Mesendoderm (in vitro differentiated cells): Measurements from ENCODE around the gene ADAMTS17.
A peak's percentile ranks its signal among the peaks of the same experiment; 100 is the strongest.

ENCODE experiments used
- DNase-seq: peaks from one replicate; pipeline ENCODE4 v3.0.0; 2013
- H2AK5ac ChIP-seq: 2 replicates; pipeline ENCODE4 v1.6.1; 2013; ENCODE audit warnings: low read length, inconsistent platforms
- H2BK120ac ChIP-seq: 2 replicates; pipeline ENCODE4 v1.6.1; 2013; ENCODE audit warnings: low read depth, mild to moderate bottlenecking, low read length, moderate library complexity, mixed read lengths
- H2BK15ac ChIP-seq: replicated peaks from 2 replicates; pipeline ENCODE4 v1.6.1; 2013; ENCODE audit warnings: low read depth, mild to moderate bottlenecking, moderate library complexity
- H2BK5ac ChIP-seq: 2 replicates; pipeline ENCODE4 v1.6.1; 2013; ENCODE audit warnings: low read length, inconsistent platforms
- H3K18ac ChIP-seq: 2 replicates; pipeline ENCODE4 v1.6.1; 2013; ENCODE audit warnings: mild to moderate bottlenecking, low read length, mixed read lengths
- H3K23ac ChIP-seq: one replicate; pipeline ENCODE4 v1.6.1; 2013; ENCODE audit warnings: low read length
- H3K27ac ChIP-seq: 2 replicates; pipeline ENCODE4 v1.5.1; 2013; ENCODE audit warnings: low read depth, mild to moderate bottlenecking, inconsistent platforms, low read length, moderate library complexity
- H3K27me3 ChIP-seq: 2 replicates; pipeline ENCODE4 v1.6.1; 2013; ENCODE audit warnings: low read length, control low read depth, mild to moderate bottlenecking, inconsistent platforms; ENCODE audit not compliant: insufficient read depth, poor library complexity
- H3K36me3 ChIP-seq: 2 replicates; pipeline ENCODE4 v1.6.1; 2013; ENCODE audit warnings: low read length, inconsistent platforms; ENCODE audit not compliant: control insufficient read depth, insufficient read depth
- H3K4ac ChIP-seq: one replicate; pipeline ENCODE4 v1.6.1; 2013; ENCODE audit warnings: low read depth, mild to moderate bottlenecking, low read length, moderate library complexity
- H3K4me1 ChIP-seq: 2 replicates; pipeline ENCODE4 v1.6.1; 2013; ENCODE audit warnings: low read depth, low read length, inconsistent platforms; ENCODE audit not compliant: control insufficient read depth
- H3K4me2 ChIP-seq: 2 replicates; pipeline ENCODE4 v1.6.1; 2013; ENCODE audit warnings: low read length
- H3K4me3 ChIP-seq: 2 replicates; pipeline ENCODE4 v1.5.1; 2013; ENCODE audit warnings: mild to moderate bottlenecking, low read length
- H3K56ac ChIP-seq: one replicate; pipeline ENCODE4 v1.6.1; 2013; ENCODE audit warnings: low read length
- H3K79me1 ChIP-seq: 2 replicates; pipeline ENCODE4 v1.6.1; 2013; ENCODE audit warnings: low read length, inconsistent platforms
- H3K79me2 ChIP-seq: 2 replicates; pipeline ENCODE4 v1.6.1; 2013; ENCODE audit warnings: mild to moderate bottlenecking, low read length; ENCODE audit not compliant: control insufficient read depth, insufficient read depth
- H3K9ac ChIP-seq: 2 replicates; pipeline ENCODE4 v1.6.1; 2013; ENCODE audit warnings: low read length, inconsistent platforms
- H4K5ac ChIP-seq: one replicate; pipeline ENCODE4 v1.6.1; 2013; ENCODE audit warnings: low read length
- H4K8ac ChIP-seq: one replicate; pipeline ENCODE4 v1.6.1; 2013; ENCODE audit warnings: low read depth, mild to moderate bottlenecking, control low read depth, low read length, moderate library complexity
- WGBS: extraction: QIAGEN DNeasy Blood & Tissue Kit; methylation state at CpG from one replicate; pipeline ENCODE4 v1.1.7; 2013; ENCODE audit warnings: low lambda C conversion rate, missing lambda C conversion rate; ENCODE audit not compliant: insufficient coverage; ENCODE audit errors: extremely low coverage; 5-methylcytosine and 5-hydroxymethylcytosine counted together

ADAMTS17 gene

GRCh38 chr15:100189849-100190248 lies 151.9 kb downstream of the ADAMTS17 start:
- no peak overlapping the region for H3K18ac ChIP-seq
- H3K4me2 ChIP-seq, result no peak overlapping the region
- no peak overlapping the region for H3K4me3 ChIP-seq
- H2BK15ac ChIP-seq, result no peak overlapping the region
- no peaks in the 10 kb centered on the region for H3K27me3 ChIP-seq
- no peaks in the 10 kb centered on the region for H3K79me2 ChIP-seq
- no peak overlapping the region for H4K5ac ChIP-seq
- WGBS, result no CpG with 5 or more reads among the region's 4 CpGs
- peaks cover 9% of the 10 kb centered on the region for H3K4me1 ChIP-seq
- H3K23ac ChIP-seq, result no peak overlapping the region
- no peaks in the 10 kb centered on the region for H3K36me3 ChIP-seq
- no peak overlapping the region for H3K9ac ChIP-seq
- no peak overlapping the region for H2BK120ac ChIP-seq
- no peak overlapping the region for H3K4ac ChIP-seq
- H3K56ac ChIP-seq, result no peak overlapping the region
- H2AK5ac ChIP-seq, result no peak overlapping the region
- peak; percentile 11 for DNase-seq
- no peaks in the 10 kb centered on the region for H3K79me1 ChIP-seq
- H2BK5ac ChIP-seq, result no peak overlapping the region
- no peak overlapping the region for H4K8ac ChIP-seq
- H3K27ac ChIP-seq, result no peak overlapping the region

GRCh38 chr15:100189319-100189718 lies 152.5 kb downstream of the ADAMTS17 start:
- Histone ChIP-seq H3K56ac (no peak overlapping the region), H2AK5ac (no peak overlapping the region), H2BK5ac (no peak overlapping the region), H3K79me2 (no peaks in the 10 kb centered on the region), H3K18ac (no peak overlapping the region), H3K36me3 (no peaks in the 10 kb centered on the region), H3K4me3 (no peak overlapping the region), H4K8ac (no peak overlapping the region), H4K5ac (no peak overlapping the region), H3K27me3 (no peaks in the 10 kb centered on the region), H3K79me1 (no peaks in the 10 kb centered on the region), H2BK120ac (no peak overlapping the region), H3K4ac (no peak overlapping the region), H2BK15ac (no peak overlapping the region), H3K27ac (no peak overlapping the region), H3K9ac (no peak overlapping the region), H3K23ac (no peak overlapping the region), H3K4me1 (peaks cover 9% of the 10 kb centered on the region), H3K4me2 (no peak overlapping the region)
- no peak for DNase-seq
- WGBS, result no CpG with 5 or more reads among the region's 6 CpGs

- H2BK120ac ChIP-seq, result no peak overlapping the region
- WGBS, result no CpG with 5 or more reads among the region's 8 CpGs
These were observed 154.1 kb downstream of the ADAMTS17 start for GRCh38 chr15:100187677-100188076.

GRCh38 chr15:100186960-100187359 lies 154.8 kb downstream of the ADAMTS17 start:
- Histone ChIP-seq H3K79me1 (no peaks in the 10 kb centered on the region), H4K5ac (no peak overlapping the region), H2BK15ac (no peak overlapping the region), H3K4me2 (no peak overlapping the region), H4K8ac (no peak overlapping the region), H2BK5ac (no peak overlapping the region), H3K27me3 (no peaks in the 10 kb centered on the region), H3K36me3 (no peaks in the 10 kb centered on the region), H3K18ac (no peak overlapping the region), H2AK5ac (no peak overlapping the region), H3K23ac (no peak overlapping the region), H3K4me3 (no peak overlapping the region), H3K56ac (no peak overlapping the region), H3K79me2 (no peaks in the 10 kb centered on the region), H3K9ac (no peak overlapping the region), H2BK120ac (no peak overlapping the region), H3K4ac (no peak overlapping the region), H3K4me1 (peaks cover 7% of the 10 kb centered on the region), H3K27ac (no peak overlapping the region)
- WGBS, result no CpG with 5 or more reads among the region's 6 CpGs
- DNase-seq, result no peak

More at GRCh38 chr15:100187677-100188076, 154.1 kb downstream of the ADAMTS17 start:
- Histone ChIP-seq H3K23ac (no peak overlapping the region), H3K56ac (no peak overlapping the region), H2BK15ac (no peak overlapping the region), H3K27ac (no peak overlapping the region), H4K5ac (no peak overlapping the region), H3K4me1 (peaks cover 9% of the 10 kb centered on the region), H3K9ac (no peak overlapping the region), H2BK5ac (no peak overlapping the region), H4K8ac (no peak overlapping the region), H3K4ac (no peak overlapping the region), H3K27me3 (no peaks in the 10 kb centered on the region), H3K79me1 (no peaks in the 10 kb centered on the region), H3K79me2 (no peaks in the 10 kb centered on the region), H3K4me2 (no peak overlapping the region), H2AK5ac (no peak overlapping the region), H3K18ac (no peak overlapping the region), H3K36me3 (no peaks in the 10 kb centered on the region), H3K4me3 (no peak overlapping the region)
- peak; percentile 23 for DNase-seq

GRCh38 chr15:100186366-100186765 lies 155.4 kb downstream of the ADAMTS17 start:
- DNase-seq, result no peak
- no CpG with 5 or more reads among the region's 5 CpGs for WGBS
- no peaks in the 10 kb centered on the region for H3K79me2 ChIP-seq
- H3K4me3 ChIP-seq, result no peak overlapping the region
- H3K4me2 ChIP-seq, result no peak overlapping the region
- H3K4ac ChIP-seq, result no peak overlapping the region
- no peak overlapping the region for H3K27ac ChIP-seq
- no peak overlapping the region for H2BK120ac ChIP-seq
- H3K4me1 ChIP-seq, result peaks cover 4% of the 10 kb centered on the region
- no peak overlapping the region for H3K56ac ChIP-seq
- H2BK5ac ChIP-seq, result no peak overlapping the region
- H2AK5ac ChIP-seq, result no peak overlapping the region
- H3K9ac ChIP-seq, result no peak overlapping the region
- no peak overlapping the region for H3K18ac ChIP-seq
- H3K27me3 ChIP-seq, result no peaks in the 10 kb centered on the region
- no peak overlapping the region for H4K5ac ChIP-seq
- H2BK15ac ChIP-seq, result no peak overlapping the region
- no peaks in the 10 kb centered on the region for H3K36me3 ChIP-seq
- no peak overlapping the region for H4K8ac ChIP-seq
- H3K79me1 ChIP-seq, result no peaks in the 10 kb centered on the region
- no peak overlapping the region for H3K23ac ChIP-seq

- no peak overlapping the region for H3K9ac ChIP-seq
- H2AK5ac ChIP-seq, result no peak overlapping the region
- no peak overlapping the region for H3K4me3 ChIP-seq
- H3K36me3 ChIP-seq, result no peaks in the 10 kb centered on the region
- H3K4me2 ChIP-seq, result no peak overlapping the region
- H3K56ac ChIP-seq, result no peak overlapping the region
- no peak overlapping the region for H3K27ac ChIP-seq
- no peak overlapping the region for H4K8ac ChIP-seq
- no peak overlapping the region for H2BK120ac ChIP-seq
- DNase-seq, result no peak
- no peaks in the 10 kb centered on the region for H3K27me3 ChIP-seq
- no peak overlapping the region for H2BK5ac ChIP-seq
- no peak overlapping the region for H2BK15ac ChIP-seq
- no CpG with 5 or more reads among the region's 4 CpGs for WGBS
- no peak overlapping the region for H3K4ac ChIP-seq
- no peaks in the 10 kb centered on the region for H3K4me1 ChIP-seq
- no peak overlapping the region for H3K23ac ChIP-seq
- H4K5ac ChIP-seq, result no peak overlapping the region
- H3K18ac ChIP-seq, result no peak overlapping the region
- no peaks in the 10 kb centered on the region for H3K79me2 ChIP-seq
- no peaks in the 10 kb centered on the region for H3K79me1 ChIP-seq
These were observed 157.8 kb downstream of the ADAMTS17 start for GRCh38 chr15:100183921-100184495.
